Measurements from ENCODE around the gene AOC3. TPM values are rescaled to one million over a fixed set of nuclear protein-coding genes. Genes with fewer than 3 reads are reported as not detected.

AOC3 gene
- total and polyA plus RNA-seq, 8 donors, result 56.6 to 186 (median 156) TPM

DNA sequence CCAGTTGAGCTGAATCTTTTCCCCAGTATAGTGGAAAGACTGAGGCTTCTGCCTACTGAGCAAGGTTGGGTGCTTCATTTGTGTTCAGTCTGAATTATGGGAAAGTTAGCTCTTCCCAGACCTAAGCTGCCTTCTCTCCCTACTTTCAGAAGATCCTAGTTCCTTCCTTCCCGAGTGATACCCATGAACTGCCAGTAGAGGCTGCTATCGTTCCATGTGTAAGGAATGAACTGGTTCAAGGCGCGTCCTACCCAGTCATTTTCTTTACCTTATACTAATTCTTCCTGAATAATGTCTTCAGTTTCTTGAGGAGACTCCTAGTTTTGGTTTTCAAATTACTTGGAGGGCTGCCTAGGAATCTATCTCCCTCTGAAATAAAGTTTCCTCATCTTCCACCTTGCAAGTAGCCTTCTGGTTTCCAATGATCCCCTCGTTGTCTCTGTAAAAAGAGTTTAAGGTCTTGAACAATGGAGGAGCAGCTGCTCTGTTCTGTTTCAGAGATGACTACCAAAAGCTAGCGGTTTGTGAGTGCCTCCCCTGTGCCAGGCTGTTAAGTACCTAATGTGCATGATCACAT lies 7.6 kb upstream of the AOC3 start:
- peak; percentile 85 for ATAC-seq
- TF ChIP-seq, protein P1, sequence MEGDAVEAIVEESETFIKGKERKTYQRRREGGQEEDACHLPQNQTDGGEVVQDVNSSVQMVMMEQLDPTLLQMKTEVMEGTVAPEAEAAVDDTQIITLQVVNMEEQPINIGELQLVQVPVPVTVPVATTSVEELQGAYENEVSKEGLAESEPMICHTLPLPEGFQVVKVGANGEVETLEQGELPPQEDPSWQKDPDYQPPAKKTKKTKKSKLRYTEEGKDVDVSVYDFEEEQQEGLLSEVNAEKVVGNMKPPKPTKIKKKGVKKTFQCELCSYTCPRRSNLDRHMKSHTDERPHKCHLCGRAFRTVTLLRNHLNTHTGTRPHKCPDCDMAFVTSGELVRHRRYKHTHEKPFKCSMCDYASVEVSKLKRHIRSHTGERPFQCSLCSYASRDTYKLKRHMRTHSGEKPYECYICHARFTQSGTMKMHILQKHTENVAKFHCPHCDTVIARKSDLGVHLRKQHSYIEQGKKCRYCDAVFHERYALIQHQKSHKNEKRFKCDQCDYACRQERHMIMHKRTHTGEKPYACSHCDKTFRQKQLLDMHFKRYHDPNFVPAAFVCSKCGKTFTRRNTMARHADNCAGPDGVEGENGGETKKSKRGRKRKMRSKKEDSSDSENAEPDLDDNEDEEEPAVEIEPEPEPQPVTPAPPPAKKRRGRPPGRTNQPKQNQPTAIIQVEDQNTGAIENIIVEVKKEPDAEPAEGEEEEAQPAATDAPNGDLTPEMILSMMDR (IDR thresholded peaks at IDR 0.05), result peak; percentile 75 to 91
- peak in 1 of 4 donors; percentile 73 for DNase-seq
- intact Hi-C loops (cut with DNase I), result loop anchor here in 1 of 2 donors (10.0 kb wide), 1 partner anchor 91 kb away; no protein-coding TSS in a partner anchor
- H3K4me3 ChIP-seq, result no peak overlapping the region
- peaks cover 0 to 61% of the 10 kb centered on the region in 2 donors for H3K4me1 ChIP-seq
- peak overlapping the region; percentile 1 to 7 for H3K27ac ChIP-seq
- no peaks in the 10 kb centered on the region for H3K9me3 ChIP-seq
- peaks cover 8 to 75% of the 10 kb centered on the region in 2 donors for H3K36me3 ChIP-seq
- no peaks in the 10 kb centered on the region for H3K27me3 ChIP-seq

GRCh38 chr17:42844271-42844670 lies 6.7 kb upstream of the AOC3 start, which contains the start of gene AOC2:
Gene AOC2 (plus strand): TSS chr17:42844580. CDS start chr17:42844627, 47 bp downstream.
- no peak within 1 kb of the TSS for H3K4me3 ChIP-seq
- no peaks in the 10 kb centered on the region for H3K27me3 ChIP-seq
- no peak for DNase-seq
- H3K4me1 ChIP-seq, result peaks cover 0 to 61% of the 10 kb centered on the region in 2 donors
- no peak for ATAC-seq
- intact Hi-C loops (cut with DNase I), result loop anchor here in 1 of 2 donors (10.0 kb wide), 1 partner anchor 91 kb away; no protein-coding TSS in a partner anchor
- peak within 1 kb of the TSS; percentile 1 to 7 for H3K27ac ChIP-seq
- peaks cover 8 to 67% of the 10 kb centered on the region in 2 donors for H3K36me3 ChIP-seq
- TF ChIP-seq, protein P1 (IDR thresholded peaks at IDR 0.05), result no peak
- no peaks in the 10 kb centered on the region for H3K9me3 ChIP-seq

DNA sequence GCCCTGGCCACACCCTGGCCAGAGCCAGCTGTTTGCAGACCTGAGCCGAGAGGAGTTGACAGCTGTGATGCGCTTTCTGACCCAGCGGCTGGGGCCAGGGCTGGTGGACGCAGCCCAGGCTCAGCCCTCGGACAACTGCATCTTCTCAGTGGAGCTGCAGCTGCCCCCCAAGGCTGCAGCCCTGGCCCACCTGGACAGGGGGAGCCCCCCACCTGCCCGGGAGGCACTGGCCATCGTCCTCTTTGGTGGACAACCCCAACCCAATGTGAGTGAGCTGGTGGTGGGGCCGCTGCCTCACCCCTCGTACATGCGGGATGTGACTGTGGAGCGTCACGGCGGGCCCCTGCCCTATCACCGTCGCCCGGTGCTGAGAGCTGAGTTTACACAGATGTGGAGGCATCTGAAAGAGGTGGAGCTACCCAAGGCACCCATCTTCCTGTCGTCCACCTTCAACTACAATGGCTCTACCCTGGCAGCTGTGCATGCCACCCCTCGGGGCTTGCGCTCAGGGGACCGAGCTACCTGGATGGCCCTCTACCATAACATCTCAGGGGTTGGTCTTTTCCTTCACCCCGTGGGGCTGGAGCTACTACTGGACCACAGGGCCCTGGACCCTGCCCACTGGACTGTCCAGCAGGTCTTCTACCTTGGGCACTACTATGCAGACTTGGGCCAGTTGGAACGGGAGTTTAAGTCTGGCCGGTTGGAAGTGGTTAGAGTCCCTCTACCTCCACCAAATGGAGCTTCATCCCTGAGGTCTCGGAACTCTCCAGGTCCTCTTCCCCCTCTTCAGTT lies 6.0 kb upstream of the AOC3 start:
- ATAC-seq, result no peak
- H3K36me3 ChIP-seq, result peaks cover 7 to 60% of the 10 kb centered on the region in 2 donors
- H3K9me3 ChIP-seq, result no peaks in the 10 kb centered on the region
- no peak for DNase-seq
- no peak overlapping the region for H3K27ac ChIP-seq
- intact Hi-C loops (cut with DNase I), result loop anchor here (5.0 to 10.0 kb wide), 2 partner anchors 82 to 90 kb away; no protein-coding TSS in a partner anchor
- H3K27me3 ChIP-seq, result no peaks in the 10 kb centered on the region
- peaks cover 0 to 61% of the 10 kb centered on the region in 2 donors for H3K4me1 ChIP-seq
- TF ChIP-seq, protein P1 (IDR thresholded peaks at IDR 0.05), result no peak
- no peak overlapping the region for H3K4me3 ChIP-seq

GRCh38 chr17:42845556-42845917 lies 5.5 kb upstream of the AOC3 start:
- no peak for ATAC-seq
- Histone ChIP-seq H3K27me3 (no peaks in the 10 kb centered on the region), H3K4me1 (peaks cover 0 to 61% of the 10 kb centered on the region in 2 donors), H3K36me3 (peaks cover 1 to 54% of the 10 kb centered on the region in 2 donors), H3K4me3 (no peak overlapping the region), H3K9me3 (no peaks in the 10 kb centered on the region), H3K27ac (peak overlapping the region in 1 of 2 donors; percentile 59)
- intact Hi-C loops (cut with DNase I), result loop anchor here (5.0 to 10.0 kb wide), 2 partner anchors 82 to 89 kb away; no protein-coding TSS in a partner anchor
- DNase-seq, result no peak
- TF ChIP-seq, protein P1 (IDR thresholded peaks at IDR 0.05), result no peak

All from left lung (tissue), 10 donors.